ENCODE results near the gene DNAH1.

Gene DNAH1

DNA sequence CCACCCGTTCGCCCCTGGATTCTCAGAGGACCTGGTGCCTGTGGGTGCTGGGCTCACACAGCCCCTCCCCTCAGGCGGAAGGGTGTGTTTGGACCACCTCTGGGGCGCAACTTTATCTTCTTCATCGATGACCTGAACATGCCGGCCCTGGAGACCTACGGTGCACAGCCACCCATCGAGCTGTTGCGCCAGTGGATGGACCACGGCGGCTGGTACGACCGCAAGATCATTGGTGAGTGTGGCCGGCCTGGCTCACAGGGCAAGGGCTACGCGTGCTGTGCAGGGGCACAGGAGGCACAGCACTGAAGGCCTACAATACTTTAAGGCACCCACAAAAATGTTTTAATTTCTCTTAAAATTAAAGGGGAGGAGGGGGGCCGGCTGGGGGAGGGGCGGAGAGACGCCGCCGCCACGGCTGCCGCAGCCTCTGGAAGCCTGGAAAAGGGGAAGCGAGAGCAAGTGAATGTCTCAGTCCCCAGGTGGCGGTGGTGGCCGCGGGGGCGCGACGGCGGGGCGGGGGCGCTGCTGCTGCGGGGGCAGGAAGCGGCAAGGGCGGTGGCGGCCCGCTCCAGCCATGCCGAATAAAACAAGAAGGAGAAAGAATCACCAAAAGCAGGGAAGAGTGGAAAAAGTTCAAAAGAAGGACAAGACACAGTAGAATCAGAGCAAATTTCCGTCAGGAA is 56.8 kb downstream of the DNAH1 start:
- Histone ChIP-seq H3K4me2 (ENCODE audit: low read depth, low read length) (peak overlapping the region; percentile 27; the same call in 1 of the 2 replicates), H3K4me1 (ENCODE audit: low read length) (no peaks in the 10 kb centered on the region), H3K4me3 (ENCODE audit: low read length) (no peak overlapping the region), H3K9me3 (replicated peaks; ENCODE audit: insufficient read depth, low read length) (no peaks in the 10 kb centered on the region), H3K9ac (ENCODE audit: low read length) (no peak overlapping the region), H3K9me2 (replicated peaks; ENCODE audit: insufficient read depth, low read length) (no peaks in the 10 kb centered on the region), H3F3A (ENCODE audit: insufficient read depth, low read length) (no peaks in the 10 kb centered on the region), H3K27ac (ENCODE audit: low read length) (no peak overlapping the region), H3K27me3 (replicated peaks; ENCODE audit: insufficient read depth, low read length) (no peaks in the 10 kb centered on the region), H3K36me3 (replicated peaks; ENCODE audit: insufficient read depth, low read length) (no peaks in the 10 kb centered on the region), H2AFZ (ENCODE audit: low read length) (no peak overlapping the region), H4K20me1 (ENCODE audit: insufficient read depth, low read length) (no peaks in the 10 kb centered on the region), H3K79me2 (ENCODE audit: low read length) (no peaks in the 10 kb centered on the region)
- no peak for DNase-seq
- TF ChIP-seq, protein P1, sequence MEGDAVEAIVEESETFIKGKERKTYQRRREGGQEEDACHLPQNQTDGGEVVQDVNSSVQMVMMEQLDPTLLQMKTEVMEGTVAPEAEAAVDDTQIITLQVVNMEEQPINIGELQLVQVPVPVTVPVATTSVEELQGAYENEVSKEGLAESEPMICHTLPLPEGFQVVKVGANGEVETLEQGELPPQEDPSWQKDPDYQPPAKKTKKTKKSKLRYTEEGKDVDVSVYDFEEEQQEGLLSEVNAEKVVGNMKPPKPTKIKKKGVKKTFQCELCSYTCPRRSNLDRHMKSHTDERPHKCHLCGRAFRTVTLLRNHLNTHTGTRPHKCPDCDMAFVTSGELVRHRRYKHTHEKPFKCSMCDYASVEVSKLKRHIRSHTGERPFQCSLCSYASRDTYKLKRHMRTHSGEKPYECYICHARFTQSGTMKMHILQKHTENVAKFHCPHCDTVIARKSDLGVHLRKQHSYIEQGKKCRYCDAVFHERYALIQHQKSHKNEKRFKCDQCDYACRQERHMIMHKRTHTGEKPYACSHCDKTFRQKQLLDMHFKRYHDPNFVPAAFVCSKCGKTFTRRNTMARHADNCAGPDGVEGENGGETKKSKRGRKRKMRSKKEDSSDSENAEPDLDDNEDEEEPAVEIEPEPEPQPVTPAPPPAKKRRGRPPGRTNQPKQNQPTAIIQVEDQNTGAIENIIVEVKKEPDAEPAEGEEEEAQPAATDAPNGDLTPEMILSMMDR (IDR thresholded peaks at IDR 0.05; ENCODE audit: low read length) = no peak
- TF ChIP-seq EZH2phosphoT487 (IDR thresholded peaks at IDR 0.05; ENCODE audit: low read length) (no peak), EZH2 (optimal IDR thresholded peaks at IDR 0.05; ENCODE audit: low read depth, low read length) (no peak)

DNA sequence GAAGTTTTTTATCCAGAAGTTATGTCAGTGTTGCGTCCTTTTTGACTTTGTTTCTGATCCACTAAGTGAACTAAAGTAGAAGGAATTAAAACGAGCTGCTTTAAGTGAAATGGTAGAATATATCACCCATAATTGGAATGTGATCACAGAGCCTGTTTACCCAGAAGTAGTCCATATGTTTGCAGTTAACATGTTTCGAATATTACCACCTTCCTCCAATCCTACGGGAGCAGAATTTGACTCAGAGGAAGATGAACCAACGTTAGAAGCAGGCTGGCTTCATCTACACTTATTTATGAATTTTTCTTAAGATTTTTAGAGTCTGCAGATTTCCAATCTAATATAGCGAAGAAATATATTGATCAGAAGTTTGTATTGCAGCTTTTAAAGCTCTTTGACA is 57.6 kb downstream of the DNAH1 start:
- H3K9me2 ChIP-seq (replicated peaks; ENCODE audit: insufficient read depth, low read length) = no peaks in the 10 kb centered on the region
- TF ChIP-seq, protein P1 (IDR thresholded peaks at IDR 0.05; ENCODE audit: low read length) = no peak
- TF ChIP-seq EZH2phosphoT487 (IDR thresholded peaks at IDR 0.05; ENCODE audit: low read length) = no peak
- no peak for TF ChIP-seq EZH2 (optimal IDR thresholded peaks at IDR 0.05; ENCODE audit: low read depth, low read length)
- H3K36me3 ChIP-seq (replicated peaks; ENCODE audit: insufficient read depth, low read length) = no peaks in the 10 kb centered on the region
- DNase-seq = no peak
- no peaks in the 10 kb centered on the region for H3K9me3 ChIP-seq (replicated peaks; ENCODE audit: insufficient read depth, low read length)
- H3K79me2 ChIP-seq (ENCODE audit: low read length) = no peaks in the 10 kb centered on the region
- H3K4me1 ChIP-seq (ENCODE audit: low read length) = no peaks in the 10 kb centered on the region
- H4K20me1 ChIP-seq (ENCODE audit: insufficient read depth, low read length) = no peaks in the 10 kb centered on the region
- H3K27me3 ChIP-seq (replicated peaks; ENCODE audit: insufficient read depth, low read length) = no peaks in the 10 kb centered on the region
- H3F3A ChIP-seq (ENCODE audit: insufficient read depth, low read length) = no peaks in the 10 kb centered on the region
- no peak overlapping the region for H2AFZ ChIP-seq (ENCODE audit: low read length)
- no peak overlapping the region for H3K4me3 ChIP-seq (ENCODE audit: low read length)
- H3K4me2 ChIP-seq (ENCODE audit: low read depth, low read length) = no peak overlapping the region
- no peak overlapping the region for H3K9ac ChIP-seq (ENCODE audit: low read length)
- H3K27ac ChIP-seq (ENCODE audit: low read length) = no peak overlapping the region

DNA sequence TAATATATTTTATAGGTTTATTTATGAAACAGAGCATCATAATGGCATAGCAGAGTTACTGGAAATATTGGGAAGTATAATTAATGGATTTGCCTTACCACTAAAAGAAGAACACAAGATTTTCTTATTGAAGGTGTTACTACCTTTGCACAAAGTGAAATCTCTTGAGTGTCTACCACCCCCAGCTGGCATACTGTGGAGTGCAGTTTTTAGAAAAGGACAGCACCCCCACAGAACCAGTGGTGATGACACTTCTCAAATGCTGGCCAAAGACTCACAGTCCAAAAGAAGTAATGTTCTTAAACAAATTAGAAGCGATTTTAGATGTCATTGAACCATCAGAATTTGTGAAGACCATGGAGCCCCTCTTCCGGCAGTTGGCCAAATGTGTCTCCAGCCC is 58.1 kb downstream of the DNAH1 start:
- H2AFZ ChIP-seq (ENCODE audit: low read length) = no peak overlapping the region
- H3K27me3 ChIP-seq (replicated peaks; ENCODE audit: insufficient read depth, low read length) = no peaks in the 10 kb centered on the region
- no peak overlapping the region for H3K4me2 ChIP-seq (ENCODE audit: low read depth, low read length)
- DNase-seq = no peak
- H3K4me3 ChIP-seq (ENCODE audit: low read length) = no peak overlapping the region
- H3F3A ChIP-seq (ENCODE audit: insufficient read depth, low read length) = no peaks in the 10 kb centered on the region
- no peaks in the 10 kb centered on the region for H3K9me2 ChIP-seq (replicated peaks; ENCODE audit: insufficient read depth, low read length)
- H3K4me1 ChIP-seq (ENCODE audit: low read length) = no peaks in the 10 kb centered on the region
- no peaks in the 10 kb centered on the region for H3K79me2 ChIP-seq (ENCODE audit: low read length)
- no peak for TF ChIP-seq EZH2 (optimal IDR thresholded peaks at IDR 0.05; ENCODE audit: low read depth, low read length)
- TF ChIP-seq, protein P1 (IDR thresholded peaks at IDR 0.05; ENCODE audit: low read length) = no peak
- no peaks in the 10 kb centered on the region for H3K36me3 ChIP-seq (replicated peaks; ENCODE audit: insufficient read depth, low read length)
- no peaks in the 10 kb centered on the region for H3K9me3 ChIP-seq (replicated peaks; ENCODE audit: insufficient read depth, low read length)
- H4K20me1 ChIP-seq (ENCODE audit: insufficient read depth, low read length) = no peaks in the 10 kb centered on the region
- H3K9ac ChIP-seq (ENCODE audit: low read length) = no peak overlapping the region
- H3K27ac ChIP-seq (ENCODE audit: low read length) = no peak overlapping the region
